HUES6 (cell line): ENCODE results near the gene HDAC4.

Experiments
- H3K27ac ChIP-seq: 2 replicates; pipeline ENCODE4 v1.7.0; 2013; ENCODE audit warnings: low read depth, mild to moderate bottlenecking, low read length, inconsistent platforms
- H3K27me3 ChIP-seq: 2 replicates; pipeline ENCODE4 v1.6.1; 2013; ENCODE audit warnings: low read length; ENCODE audit not compliant: control insufficient read depth, insufficient read depth
- H3K36me3 ChIP-seq: 2 replicates; pipeline ENCODE4 v1.6.1; 2013; ENCODE audit warnings: low read length; ENCODE audit not compliant: control insufficient read depth, insufficient read depth
- H3K4me1 ChIP-seq: 2 replicates; pipeline ENCODE4 v1.6.1; 2013; ENCODE audit warnings: low read length; ENCODE audit not compliant: control insufficient read depth, insufficient read depth
- H3K4me3 ChIP-seq: 2 replicates; pipeline ENCODE4 v1.5.1; 2013; ENCODE audit warnings: low read depth, low read length
- H3K9ac ChIP-seq: one replicate; pipeline ENCODE4 v1.6.1; 2013; ENCODE audit warnings: mild to moderate bottlenecking, low read length
- H3K9me3 ChIP-seq: 2 replicates; pipeline ENCODE4 v1.6.1; 2013; ENCODE audit warnings: low read depth, low read length; ENCODE audit not compliant: control insufficient read depth, insufficient read depth

Gene HDAC4

DNA sequence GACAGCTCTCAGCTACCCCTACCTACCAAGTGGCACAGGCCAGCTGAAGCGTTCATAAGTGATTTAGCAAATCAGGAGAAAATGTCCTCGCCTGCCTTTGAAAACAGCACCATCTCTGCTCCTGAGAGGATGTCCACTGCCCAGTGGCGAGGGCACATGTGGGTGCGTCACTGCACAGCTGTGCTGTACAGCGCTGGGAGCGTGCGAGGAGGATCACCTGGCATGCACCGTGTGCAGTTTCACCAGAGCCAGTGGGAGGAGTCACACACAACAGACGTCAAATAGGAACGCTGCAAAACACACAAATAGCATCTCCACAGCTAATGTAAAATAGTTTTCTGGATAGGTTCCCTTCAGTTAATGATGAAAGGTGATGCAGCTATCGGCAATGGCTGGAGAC, 154.1 kb downstream of the HDAC4 start:
- Histone ChIP-seq H3K9me3 (no peaks in the 10 kb centered on the region), H3K36me3 (no peaks in the 10 kb centered on the region), H3K27me3 (no peaks in the 10 kb centered on the region), H3K9ac (no peak overlapping the region), H3K4me1 (peaks cover 23% of the 10 kb centered on the region), H3K27ac (no peak overlapping the region), H3K4me3 (no peak overlapping the region)

DNA sequence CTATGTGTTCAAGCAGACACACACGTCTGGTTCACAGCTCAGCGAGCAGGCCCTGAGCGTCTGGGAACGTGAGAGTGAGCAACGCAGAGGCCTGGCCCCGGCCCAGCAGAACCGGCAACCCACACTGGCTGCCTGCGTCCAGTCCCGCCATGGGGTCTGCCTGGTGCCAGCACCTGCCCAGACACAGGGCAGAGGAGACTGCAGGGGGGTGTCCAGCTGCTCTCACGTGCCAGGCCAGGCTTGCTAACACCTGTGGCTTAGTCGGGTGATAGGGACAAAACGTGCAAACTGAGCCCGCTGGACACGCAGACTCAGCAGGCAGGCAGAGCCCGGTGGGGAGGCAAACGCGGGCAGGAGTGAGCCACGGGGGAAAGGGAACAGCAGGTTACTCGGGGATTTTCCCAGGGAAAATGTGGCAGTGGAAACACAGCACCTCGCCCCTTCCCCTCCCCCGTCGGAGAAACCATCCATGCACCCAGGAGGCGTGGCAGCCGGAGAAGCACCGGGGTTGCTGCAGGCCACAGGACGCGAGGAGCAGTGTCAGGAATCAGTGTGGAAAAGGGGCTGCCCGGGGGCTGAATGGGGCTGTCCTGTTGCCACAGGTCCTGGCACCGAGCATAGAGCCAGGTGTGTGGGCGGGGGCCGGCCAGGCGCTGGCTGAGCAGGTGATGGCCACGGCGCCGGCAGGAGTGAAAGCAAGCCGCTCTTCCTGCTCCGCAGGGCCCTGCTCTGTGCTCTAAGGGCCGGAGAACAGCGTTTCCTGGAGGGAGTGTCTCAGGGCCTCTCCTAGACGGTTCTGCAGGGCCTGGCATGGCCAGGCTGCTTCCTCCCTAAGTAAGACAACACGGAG, 154.7 kb downstream of the HDAC4 start:
- no peak overlapping the region for H3K4me3 ChIP-seq
- H3K4me1 ChIP-seq = peaks cover 23% of the 10 kb centered on the region
- H3K36me3 ChIP-seq = no peaks in the 10 kb centered on the region
- H3K9ac ChIP-seq = no peak overlapping the region
- no peaks in the 10 kb centered on the region for H3K27me3 ChIP-seq
- H3K27ac ChIP-seq = no peak overlapping the region
- no peaks in the 10 kb centered on the region for H3K9me3 ChIP-seq

DNA sequence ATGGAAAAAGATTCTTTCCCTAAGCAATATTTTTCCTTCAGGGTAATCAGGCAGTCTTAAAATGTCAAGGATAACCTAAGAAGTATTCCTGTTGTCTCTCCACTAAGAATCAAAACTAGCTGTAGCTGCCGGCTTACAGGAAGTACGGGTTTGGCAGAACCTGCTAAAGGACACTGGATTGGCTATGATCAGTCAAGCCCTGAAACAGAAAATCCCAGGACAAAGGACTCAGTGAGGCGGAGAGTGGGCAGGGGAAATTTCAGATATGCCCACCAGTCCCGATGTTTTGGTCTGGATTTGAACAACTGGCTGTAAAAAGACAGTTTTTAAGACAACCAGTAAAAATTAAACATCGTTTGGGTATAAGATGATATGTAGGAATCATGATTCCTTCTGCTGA, 155.7 kb downstream of the HDAC4 start:
- Histone ChIP-seq H3K9me3 (no peaks in the 10 kb centered on the region), H3K27ac (no peak overlapping the region), H3K27me3 (no peaks in the 10 kb centered on the region), H3K4me1 (peaks cover 23% of the 10 kb centered on the region), H3K36me3 (no peaks in the 10 kb centered on the region), H3K4me3 (no peak overlapping the region), H3K9ac (no peak overlapping the region)

DNA sequence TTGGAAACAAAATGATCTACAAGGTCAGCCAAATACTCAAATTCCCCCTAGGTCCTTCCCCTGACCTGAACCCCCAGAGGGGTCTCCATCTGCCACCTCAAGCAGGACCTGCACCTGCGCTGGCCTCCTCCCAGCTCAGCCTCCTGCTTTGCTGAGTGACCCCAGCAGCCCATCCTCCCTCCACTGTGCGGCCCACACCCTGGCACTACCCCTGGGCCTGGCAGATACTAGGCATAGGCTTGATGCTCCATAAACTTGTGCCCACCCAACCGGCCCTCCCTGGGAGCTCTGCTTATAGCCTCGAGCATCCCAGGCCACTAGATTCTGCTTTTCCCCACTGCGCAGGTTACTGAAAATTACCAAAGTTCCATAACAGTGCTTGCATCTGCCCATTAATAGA, 156.2 kb downstream of the HDAC4 start:
- Histone ChIP-seq H3K4me3 (no peak overlapping the region), H3K9me3 (no peaks in the 10 kb centered on the region), H3K36me3 (no peaks in the 10 kb centered on the region), H3K27ac (no peak overlapping the region), H3K27me3 (no peaks in the 10 kb centered on the region), H3K9ac (no peak overlapping the region), H3K4me1 (peaks cover 20% of the 10 kb centered on the region)

DNA sequence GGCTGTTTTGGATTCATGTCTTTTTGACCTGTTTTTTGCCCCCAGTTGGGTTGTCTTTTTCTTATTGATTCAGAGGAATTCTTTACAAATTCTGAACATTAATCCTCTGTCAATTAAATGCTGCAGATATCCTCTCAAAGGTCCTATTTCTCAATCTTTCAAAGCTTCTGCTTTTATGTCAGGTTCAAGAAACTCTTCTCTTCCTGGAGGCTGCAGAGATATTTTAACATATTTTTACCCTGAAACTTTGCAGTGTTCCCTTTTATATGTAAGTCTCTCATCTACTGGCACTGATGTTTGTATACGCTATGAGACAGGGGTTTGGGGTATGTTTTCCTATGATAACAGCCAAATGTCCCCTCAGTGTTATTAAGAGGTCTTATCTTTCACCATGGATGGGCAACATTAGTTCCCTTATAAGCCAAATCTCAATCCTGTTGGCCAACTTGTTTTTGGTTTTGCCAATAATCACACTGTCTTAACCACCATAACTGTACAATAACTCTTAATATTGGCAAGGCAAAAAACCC, 159.3 kb downstream of the HDAC4 start:
- H3K9ac ChIP-seq = no peak overlapping the region
- H3K36me3 ChIP-seq = no peaks in the 10 kb centered on the region
- no peaks in the 10 kb centered on the region for H3K9me3 ChIP-seq
- H3K4me1 ChIP-seq = peaks cover 9% of the 10 kb centered on the region
- no peaks in the 10 kb centered on the region for H3K27me3 ChIP-seq
- no peak overlapping the region for H3K27ac ChIP-seq
- no peak overlapping the region for H3K4me3 ChIP-seq

DNA sequence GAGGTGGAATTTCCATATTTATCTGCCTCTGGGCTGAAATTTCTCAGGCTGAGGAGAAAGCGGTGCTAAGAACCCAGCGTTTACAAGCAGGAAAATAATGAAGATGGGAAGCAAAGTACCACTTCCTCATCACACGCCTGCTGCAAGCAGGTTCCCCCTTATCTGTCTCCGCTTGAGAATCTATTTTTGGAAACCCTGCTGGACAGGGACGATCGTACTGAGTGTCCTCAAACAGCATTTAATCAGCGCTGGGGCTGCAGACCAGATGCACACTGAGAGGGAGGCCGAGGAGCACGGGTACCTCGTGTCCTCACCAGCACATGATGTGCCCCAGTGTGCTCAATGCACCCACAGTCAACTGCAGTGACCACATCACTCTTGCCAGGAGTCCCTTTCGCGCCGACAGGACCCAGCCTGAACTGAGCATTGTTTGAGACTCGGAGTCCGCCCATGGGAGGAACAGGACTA, 160.4 kb downstream of the HDAC4 start:
- no peaks in the 10 kb centered on the region for H3K36me3 ChIP-seq
- H3K27ac ChIP-seq = no peak overlapping the region
- H3K9ac ChIP-seq = no peak overlapping the region
- no peaks in the 10 kb centered on the region for H3K9me3 ChIP-seq
- no peak overlapping the region for H3K4me3 ChIP-seq
- no peaks in the 10 kb centered on the region; the same call in 1 of the 2 replicates for H3K4me1 ChIP-seq
- H3K27me3 ChIP-seq = no peaks in the 10 kb centered on the region

DNA sequence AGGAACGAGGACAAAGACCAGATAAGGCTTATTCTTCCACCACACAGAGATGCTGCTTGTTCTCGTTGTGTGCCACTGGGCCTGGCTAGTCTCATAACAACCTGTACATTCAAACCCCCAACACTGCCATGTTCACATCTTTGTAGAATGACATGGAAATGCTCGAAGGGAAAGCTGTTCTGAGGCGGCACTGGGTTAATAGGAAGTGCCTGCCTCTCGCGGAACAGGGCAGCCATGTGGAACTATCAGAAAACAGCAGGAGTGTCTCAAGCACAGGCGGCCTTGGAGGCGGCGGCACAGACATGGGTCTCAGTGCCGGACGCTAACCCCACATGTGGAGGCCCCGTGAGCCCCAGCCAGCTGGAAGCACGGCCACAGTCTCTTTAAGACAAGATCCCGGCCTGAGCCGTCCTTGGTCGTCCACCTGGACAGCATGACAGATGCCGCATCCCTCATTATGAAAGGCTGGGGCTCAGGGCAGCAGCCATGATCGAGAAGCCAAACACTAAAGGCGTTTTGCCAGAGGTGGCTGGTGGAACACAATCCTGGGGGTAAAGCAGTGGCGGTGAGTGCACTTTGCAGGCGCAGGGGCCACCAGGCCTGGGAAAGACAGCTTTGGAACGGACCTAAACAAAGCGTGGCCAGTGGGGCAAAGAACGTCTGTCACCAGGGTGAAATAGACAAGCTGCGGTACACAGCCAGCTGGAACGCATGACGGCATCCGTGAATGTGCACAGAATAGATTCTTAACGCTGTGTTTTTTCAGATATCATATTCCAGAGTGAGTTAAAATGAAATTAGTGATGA, 161.0 kb downstream of the HDAC4 start:
- Histone ChIP-seq H3K36me3 (no peaks in the 10 kb centered on the region), H3K27ac (no peak overlapping the region), H3K9me3 (no peaks in the 10 kb centered on the region), H3K4me1 (no peaks in the 10 kb centered on the region; the same call in 1 of the 2 replicates), H3K9ac (no peak overlapping the region), H3K4me3 (no peak overlapping the region), H3K27me3 (no peaks in the 10 kb centered on the region)

DNA sequence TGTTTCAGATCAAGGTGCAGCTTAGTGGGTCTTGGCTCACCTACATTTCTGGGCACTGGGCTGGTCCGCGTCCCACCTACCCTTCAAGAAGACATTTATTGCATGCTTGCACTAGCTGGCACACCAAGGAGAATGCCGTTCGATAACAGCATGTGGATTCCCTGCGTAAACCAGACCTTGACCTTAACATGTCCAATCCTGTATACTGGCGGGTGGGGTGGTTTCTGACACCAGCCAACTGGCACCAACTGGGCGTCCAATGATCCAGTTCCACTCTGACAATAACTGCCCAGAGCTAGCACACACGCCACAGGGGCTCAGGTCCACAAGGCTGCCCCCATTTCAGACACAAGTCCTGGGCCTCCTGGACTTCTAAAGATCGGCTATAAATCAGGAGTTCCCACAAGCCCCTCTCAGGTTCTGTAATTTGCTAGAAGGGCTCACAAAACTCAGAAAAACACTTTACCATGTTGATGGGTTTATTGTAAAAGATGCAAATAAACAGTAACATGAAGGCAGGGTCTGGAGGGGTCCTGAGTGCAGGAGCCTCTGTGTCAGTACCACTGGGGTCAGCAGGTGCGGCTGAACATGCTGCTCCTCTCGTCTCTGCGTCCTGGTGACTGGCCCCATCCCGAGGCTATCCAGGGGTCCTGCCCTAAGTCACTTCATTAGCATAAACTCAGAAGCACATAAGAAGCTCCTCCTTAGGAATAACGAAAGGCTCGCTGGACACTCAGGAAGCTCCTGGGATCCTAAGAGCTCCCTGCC, 161.8 kb downstream of the HDAC4 start:
- Histone ChIP-seq H3K4me1 (no peaks in the 10 kb centered on the region; the same call in 1 of the 2 replicates), H3K9ac (no peak overlapping the region), H3K36me3 (no peaks in the 10 kb centered on the region), H3K9me3 (no peaks in the 10 kb centered on the region), H3K27ac (no peak overlapping the region), H3K27me3 (no peaks in the 10 kb centered on the region), H3K4me3 (no peak overlapping the region)

DNA sequence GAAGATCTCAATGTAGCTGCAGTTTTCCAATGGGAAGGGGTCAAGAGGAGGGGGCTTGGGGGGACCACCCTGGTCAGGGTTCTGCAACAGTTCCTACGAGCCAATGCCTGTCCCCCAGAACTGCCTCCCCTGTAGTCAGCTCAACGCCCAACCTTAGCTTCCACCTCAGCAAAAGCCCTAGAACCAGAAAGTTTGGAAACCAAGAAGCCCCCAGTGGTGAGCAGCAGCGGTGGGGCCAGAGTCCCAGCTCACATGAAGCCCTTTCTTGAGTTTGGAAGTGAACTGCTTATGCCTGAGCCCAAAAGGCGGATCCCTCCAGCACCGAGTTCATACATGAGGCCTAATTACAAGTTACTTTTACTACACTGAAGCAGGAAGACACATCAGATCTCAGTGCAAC, 162.4 kb downstream of the HDAC4 start:
- Histone ChIP-seq H3K27me3 (no peaks in the 10 kb centered on the region), H3K27ac (no peak overlapping the region), H3K9me3 (no peaks in the 10 kb centered on the region), H3K4me3 (no peak overlapping the region), H3K36me3 (no peaks in the 10 kb centered on the region), H3K9ac (no peak overlapping the region), H3K4me1 (no peaks in the 10 kb centered on the region; the same call in 1 of the 2 replicates)

DNA sequence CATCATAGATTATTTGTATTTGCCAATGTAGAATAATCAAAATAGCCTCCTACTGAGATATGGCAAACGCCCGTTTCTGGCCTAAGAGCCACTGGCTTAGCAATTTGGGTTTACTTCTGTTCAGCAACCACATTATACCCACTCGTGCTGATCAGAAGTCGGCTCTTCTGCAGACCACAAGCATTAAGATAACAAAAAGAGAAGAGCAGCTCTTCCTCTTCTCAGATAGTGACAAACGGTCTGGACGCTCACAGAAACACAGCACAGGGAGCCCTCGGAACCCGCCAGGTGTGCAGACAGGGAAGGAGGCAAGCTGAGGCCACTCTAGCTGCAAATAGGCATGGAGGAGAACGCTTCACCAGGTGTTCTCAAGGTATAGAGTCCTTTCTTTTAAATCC, 164.0 kb downstream of the HDAC4 start:
- Histone ChIP-seq H3K9ac (no peak overlapping the region), H3K27me3 (no peaks in the 10 kb centered on the region), H3K9me3 (no peaks in the 10 kb centered on the region), H3K4me3 (no peak overlapping the region), H3K36me3 (no peaks in the 10 kb centered on the region), H3K27ac (no peak overlapping the region), H3K4me1 (no peaks in the 10 kb centered on the region; the same call in 1 of the 2 replicates)
